ENCODE data around the gene RNF217. TPM values are rescaled to one million over a fixed set of nuclear protein-coding genes. Genes with fewer than 3 reads are reported as not detected.

The RNF217 gene
- total and polyA plus RNA-seq, 2 of the 13 experiments (the other 11 are each of a cell fraction or from before 2014, with no cell fraction given) = 2.2 to 2.4 TPM

DNA sequence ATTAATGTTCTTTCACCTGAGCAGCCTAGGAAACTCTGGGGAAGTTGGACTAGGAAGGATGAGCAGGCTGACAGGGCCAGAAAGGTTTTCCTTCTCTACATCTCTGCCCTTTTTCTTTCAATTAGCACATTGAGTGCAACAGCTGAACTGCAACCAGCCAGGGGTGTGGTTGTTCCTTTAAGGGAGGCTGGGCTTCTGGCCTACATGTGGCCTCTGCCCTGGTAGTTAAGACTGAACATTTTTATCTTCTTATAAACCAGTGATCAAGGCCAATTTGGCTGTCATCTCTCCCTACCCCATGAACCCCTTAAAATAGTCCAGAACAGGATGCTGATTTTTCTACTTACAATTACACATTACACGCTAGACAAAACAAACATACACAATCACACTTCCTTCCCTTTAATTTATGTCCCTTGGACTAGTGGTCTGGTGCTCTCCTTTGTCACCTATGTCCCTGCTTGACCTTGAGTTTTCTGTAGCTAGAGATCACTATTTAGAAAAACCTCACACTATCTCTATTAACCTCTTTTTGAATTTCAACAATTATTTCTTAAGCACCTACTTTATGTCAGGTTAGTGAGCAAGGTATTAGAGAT, 60.3 kb downstream of the RNF217 start:
- no peaks in the 10 kb centered on the region for H3K9me3 ChIP-seq (ENCODE audit: low read length)
- H2AFZ ChIP-seq (ENCODE audit: low read length) = no peak overlapping the region
- ChIA-PET CTCF (ENCODE audit: low intra/inter-chr PET ratio, low total read pairs) (no interaction called here), POLR2A (no interaction called here)
- no peak overlapping the region for H3K27ac ChIP-seq (ENCODE audit: extremely low read length, insufficient read depth, low read length)
- no peaks in the 10 kb centered on the region for H3K36me3 ChIP-seq (replicated peaks in 1 of 2; ENCODE audit: control insufficient read depth in 1 of 2, insufficient read depth in 2 of 2, low read length in 2 of 2)
- no peak for DNase-seq (ENCODE audit: low spot score)
- intact Hi-C loops (cut with micrococcal nuclease; ENCODE audit: unreplicated experiment) (no loop called here), in situ Hi-C loops (cut with HindIII; ENCODE audit: extremely low pct_ligation_motif_present, low pct_unique_long_range_greater_than_20kb) (no loop called here)
- H3K27me3 ChIP-seq (ENCODE audit: control insufficient read depth in 1 of 2, insufficient read depth in 2 of 2, low read length in 2 of 2) = no peaks in the 10 kb centered on the region
- H3K4me2 ChIP-seq (ENCODE audit: low read depth, low read length) = no peak overlapping the region
- no peaks in the 10 kb centered on the region for H3K79me2 ChIP-seq (ENCODE audit: insufficient read depth, low read length)
- no peak overlapping the region for H3K4me3 ChIP-seq (replicated peaks in 1 of 3; ENCODE audit: insufficient read depth in 1 of 3, low read depth in 2 of 3, low read length in 3 of 3)
- H3K4me1 ChIP-seq (ENCODE audit: insufficient read depth, low read length) = no peaks in the 10 kb centered on the region
- H4K20me1 ChIP-seq (ENCODE audit: insufficient read depth, low read length) = no peaks in the 10 kb centered on the region
- WGBS (ENCODE audit: low lambda C conversion rate) = 34% methylated on average over 1 of the region's 1 CpG
- H3K9ac ChIP-seq (ENCODE audit: insufficient read depth, low read depth, low read length) = no peak overlapping the region
- no TSS peak for BruUV-seq (replicated peaks)
- no peak for FAIRE-seq
- no peak for ATAC-seq
- no peak for TF ChIP-seq NFE2 (CRISPR knock-in tag; IDR thresholded peaks at IDR 0.05)
- no peak for TF ChIP-seq RCOR2 (CRISPR knock-in tag; IDR thresholded peaks at IDR 0.05)
- TF ChIP-seq IRX3 (CRISPR knock-in tag; IDR thresholded peaks at IDR 0.05; ENCODE audit: borderline replicate concordance, low read depth) = no peak
- TF ChIP-seq TCF7L2 (IDR thresholded peaks at IDR 0.05; ENCODE audit: low read depth, low read length) = no peak
- TF ChIP-seq JUND (CRISPR knock-in tag; IDR thresholded peaks at IDR 0.05) = no peak
- TF ChIP-seq ZNF589 (CRISPR knock-in tag; conservative IDR thresholded peaks at IDR 0.05) = no peak
- TF ChIP-seq ZNF879 (CRISPR knock-in tag; IDR thresholded peaks at IDR 0.05) = no peak

DNA sequence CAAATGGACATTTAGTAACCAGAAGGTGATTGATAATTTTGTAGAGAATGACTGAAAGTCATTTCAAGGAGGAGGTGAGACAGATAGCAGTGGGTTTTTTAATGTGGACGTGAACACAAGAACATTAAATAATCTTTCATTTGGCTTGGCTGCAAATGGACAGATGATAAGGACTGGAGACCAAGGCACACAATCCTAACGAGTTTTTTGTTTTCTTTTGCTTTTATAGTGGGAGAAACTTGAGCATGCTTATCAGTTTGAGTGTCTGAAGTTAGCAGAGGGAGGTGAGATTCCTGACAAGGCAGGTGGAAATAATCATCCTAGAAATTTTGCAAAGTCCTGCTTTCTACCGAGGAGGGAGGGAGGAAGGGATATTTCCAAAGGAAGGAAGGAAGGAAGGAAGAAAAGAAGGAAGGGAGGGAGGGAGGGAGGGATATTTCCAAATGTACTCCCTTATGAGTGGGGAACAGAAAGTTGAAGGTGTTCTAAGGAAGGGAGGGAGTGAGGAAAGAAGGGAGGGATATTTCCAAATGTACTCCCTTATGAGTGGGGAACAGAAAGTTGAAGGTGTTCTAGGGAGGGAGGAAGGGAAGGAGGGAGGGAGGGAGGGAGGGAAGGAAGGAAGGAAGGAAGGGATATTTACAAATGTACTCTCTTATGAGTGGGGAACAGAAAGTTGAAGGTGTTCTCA, 63.1 kb downstream of the RNF217 start:
- in situ Hi-C loops (cut with HindIII; ENCODE audit: extremely low pct_ligation_motif_present, low pct_unique_long_range_greater_than_20kb) (no loop called here), intact Hi-C loops (cut with micrococcal nuclease; ENCODE audit: unreplicated experiment) (no loop called here)
- no TSS peak for BruUV-seq (replicated peaks)
- no peak overlapping the region for H2AFZ ChIP-seq (ENCODE audit: low read length)
- no peak for FAIRE-seq
- no peaks in the 10 kb centered on the region for H3K4me1 ChIP-seq (ENCODE audit: insufficient read depth, low read length)
- no peak overlapping the region for H3K27ac ChIP-seq (ENCODE audit: extremely low read length, insufficient read depth, low read length)
- no peaks in the 10 kb centered on the region for H3K36me3 ChIP-seq (replicated peaks in 1 of 2; ENCODE audit: control insufficient read depth in 1 of 2, insufficient read depth in 2 of 2, low read length in 2 of 2)
- no peak overlapping the region for H3K4me3 ChIP-seq (replicated peaks in 1 of 3; ENCODE audit: insufficient read depth in 1 of 3, low read depth in 2 of 3, low read length in 3 of 3)
- H3K27me3 ChIP-seq (ENCODE audit: control insufficient read depth in 1 of 2, insufficient read depth in 2 of 2, low read length in 2 of 2) = no peaks in the 10 kb centered on the region
- no peaks in the 10 kb centered on the region for H3K79me2 ChIP-seq (ENCODE audit: insufficient read depth, low read length)
- H3K4me2 ChIP-seq (ENCODE audit: low read depth, low read length) = no peak overlapping the region
- CTCF ChIA-PET (ENCODE audit: low intra/inter-chr PET ratio, low total read pairs) = no interaction called here
- no peak overlapping the region for H3K9ac ChIP-seq (ENCODE audit: insufficient read depth, low read depth, low read length)
- 24% methylated on average over 3 of the region's 3 CpGs for WGBS (ENCODE audit: low lambda C conversion rate)
- no peaks in the 10 kb centered on the region for H4K20me1 ChIP-seq (ENCODE audit: insufficient read depth, low read length)
- DNase-seq (ENCODE audit: low spot score) = no peak
- H3K9me3 ChIP-seq (ENCODE audit: low read length) = no peaks in the 10 kb centered on the region
- no peak for ATAC-seq
- POLR2A ChIA-PET = interaction anchor here (0.7 kb wide), 1 partner anchor 669 kb away, joined by 3 read pairs; no protein-coding TSS in a partner anchor
- TF ChIP-seq MED13 (CRISPR knock-in tag; IDR thresholded peaks at IDR 0.05) = no peak
- TF ChIP-seq PHF5A (CRISPR knock-in tag; IDR thresholded peaks at IDR 0.05; ENCODE audit: low read depth, unreplicated experiment) = no peak
- no peak for TF ChIP-seq ZNF530 (CRISPR knock-in tag; IDR thresholded peaks at IDR 0.05; ENCODE audit: low read depth)
- TF ChIP-seq CBFB (CRISPR knock-in tag; IDR thresholded peaks at IDR 0.05) = no peak
- no peak for TF ChIP-seq HCFC1 (IDR thresholded peaks at IDR 0.05; ENCODE audit: low read depth, low read length)
- TF ChIP-seq, protein P1, sequence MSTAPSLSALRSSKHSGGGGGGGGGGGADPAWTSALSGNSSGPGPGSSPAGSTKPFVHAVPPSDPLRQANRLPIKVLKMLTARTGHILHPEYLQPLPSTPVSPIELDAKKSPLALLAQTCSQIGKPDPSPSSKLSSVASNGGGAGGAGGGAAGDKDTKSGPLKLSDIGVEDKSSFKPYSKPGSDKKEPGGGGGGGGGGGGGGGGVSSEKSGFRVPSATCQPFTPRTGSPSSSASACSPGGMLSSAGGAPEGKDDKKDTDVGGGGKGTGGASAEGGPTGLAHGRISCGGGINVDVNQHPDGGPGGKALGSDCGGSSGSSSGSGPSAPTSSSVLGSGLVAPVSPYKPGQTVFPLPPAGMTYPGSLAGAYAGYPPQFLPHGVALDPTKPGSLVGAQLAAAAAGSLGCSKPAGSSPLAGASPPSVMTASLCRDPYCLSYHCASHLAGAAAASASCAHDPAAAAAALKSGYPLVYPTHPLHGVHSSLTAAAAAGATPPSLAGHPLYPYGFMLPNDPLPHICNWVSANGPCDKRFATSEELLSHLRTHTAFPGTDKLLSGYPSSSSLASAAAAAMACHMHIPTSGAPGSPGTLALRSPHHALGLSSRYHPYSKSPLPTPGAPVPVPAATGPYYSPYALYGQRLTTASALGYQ (CRISPR knock-in tag; IDR thresholded peaks at IDR 0.05) = no peak
- no peak for TF ChIP-seq SYNCRIP (IDR thresholded peaks at IDR 0.05; ENCODE audit: insufficient read depth, low read depth, low read length)
- TF ChIP-seq ZSCAN20 (CRISPR knock-in tag; IDR thresholded peaks at IDR 0.05; ENCODE audit: borderline replicate concordance) = no peak
- no peak for TF ChIP-seq ZNF292 (CRISPR knock-in tag; IDR thresholded peaks at IDR 0.05; ENCODE audit: borderline replicate concordance, low read depth)

Data from HepG2 (cell line).